Esophagus muscularis mucosa (tissue), 4 donors: ENCODE data around the gene SDE2. TPM values are rescaled to one million over a fixed set of nuclear protein-coding genes. Genes with fewer than 3 reads are reported as not detected.

Source experiments
- DNase-seq: peaks from one replicate; pipeline ENCODE4 v3.0.0-alpha.2; 2017; ENCODE audit errors: extremely low spot score
- H3K27ac ChIP-seq, 4 donors: fragments of 200-600 bp; sonication (generic); replicated peaks in 1 of 4; 1 replicate in 3 of 4; 2 replicates in 1 of 4; pipeline ENCODE4 v1.5.1; 2016 to 2019; ENCODE audit warnings: mild to moderate bottlenecking in 1 of 4
- H3K27me3 ChIP-seq, 4 donors: fragments of 200-600 bp; sonication (generic); one replicate each; pipeline versions ENCODE4 v1.5.1 to v1.6.0; 2016 to 2019
- H3K36me3 ChIP-seq, 4 donors: fragments of 200-600 bp; sonication (generic); one replicate each; pipeline ENCODE4 v1.5.1; 2016 to 2019
- H3K4me1 ChIP-seq, 4 donors: fragments of 200-600 bp; sonication (generic); one replicate each; pipeline ENCODE4 v1.5.1; 2016 to 2019
- H3K4me3 ChIP-seq, 4 donors: fragments of 200-600 bp; sonication (generic); 1 replicate in 2 of 4; 2 replicates in 2 of 4; pipeline ENCODE4 v1.5.1; 2016 to 2019; ENCODE audit warnings: mild to moderate bottlenecking in 4 of 4, moderate library complexity in 1 of 4
- H3K9me3 ChIP-seq, 4 donors: fragments of 200-600 bp; sonication (generic); 1 replicate in 3 of 4; 2 replicates in 1 of 4; pipeline ENCODE4 v1.5.1; 2016 to 2019
- EP300 ChIP-seq: sonication (generic); formaldehyde crosslinking; IDR thresholded peaks from one replicate; pipeline ENCODE4 v1.6.1; 2017; ENCODE audit warnings: antibody characterized with exemption
- POLR2A ChIP-seq: fragments of 450-650 bp; IDR thresholded peaks from one replicate; pipeline ENCODE4 v1.6.1; 2017; ENCODE audit warnings: antibody characterized with exemption, moderate library complexity, mild to moderate bottlenecking, low read depth
- POLR2AphosphoS5 ChIP-seq, 2 donors: sonication (generic); formaldehyde crosslinking; IDR thresholded peaks; one replicate each; pipeline ENCODE4 v1.6.1; 2017; ENCODE audit warnings: antibody characterized with exemption in 2 of 2
- WGBS: methylation state at CpG from one replicate; pipeline ENCODE4 v1.1.5; 2018; 5-methylcytosine and 5-hydroxymethylcytosine counted together
- intact Hi-C: fragments of 100-400 bp; cut with DNase I; formaldehyde crosslinking; loops from one replicate; pipeline ENCODE4 v1.15.1; 2023
- total RNA-seq, 4 donors: library from RNA; depleted of rRNA; stranded (reverse); fragments of >200 nt; gene quantifications; one replicate each; pipeline versions ENCODE4 v1.1.0 to v1.2.1, GENCODE V29; 2016
- TF ChIP-seq, protein P1 (sequence below), 3 experiments: fragments of 200-600 bp in 2 of 3; fragments of 450-650 bp in 1 of 3; sonication (generic) in 2 of 3; IDR thresholded peaks; one replicate each; pipeline ENCODE4 v1.5.1; 2017 to 2019; ENCODE audit warnings: antibody characterized with exemption in 3 of 3, mild to moderate bottlenecking in 2 of 3, moderate library complexity in 1 of 3

SDE2 gene
- total RNA-seq, 4 donors from 2014 or later: 15.0 to 22.5 (median 19.1) TPM

GRCh38 chr1:225953315-225953714 lies 45.8 kb downstream of the SDE2 start:
- H3K4me3 ChIP-seq: no peak overlapping the region

GRCh38 chr1:225950905-225951497 lies 48.1 kb downstream of the SDE2 start:
- TF ChIP-seq, protein P1, sequence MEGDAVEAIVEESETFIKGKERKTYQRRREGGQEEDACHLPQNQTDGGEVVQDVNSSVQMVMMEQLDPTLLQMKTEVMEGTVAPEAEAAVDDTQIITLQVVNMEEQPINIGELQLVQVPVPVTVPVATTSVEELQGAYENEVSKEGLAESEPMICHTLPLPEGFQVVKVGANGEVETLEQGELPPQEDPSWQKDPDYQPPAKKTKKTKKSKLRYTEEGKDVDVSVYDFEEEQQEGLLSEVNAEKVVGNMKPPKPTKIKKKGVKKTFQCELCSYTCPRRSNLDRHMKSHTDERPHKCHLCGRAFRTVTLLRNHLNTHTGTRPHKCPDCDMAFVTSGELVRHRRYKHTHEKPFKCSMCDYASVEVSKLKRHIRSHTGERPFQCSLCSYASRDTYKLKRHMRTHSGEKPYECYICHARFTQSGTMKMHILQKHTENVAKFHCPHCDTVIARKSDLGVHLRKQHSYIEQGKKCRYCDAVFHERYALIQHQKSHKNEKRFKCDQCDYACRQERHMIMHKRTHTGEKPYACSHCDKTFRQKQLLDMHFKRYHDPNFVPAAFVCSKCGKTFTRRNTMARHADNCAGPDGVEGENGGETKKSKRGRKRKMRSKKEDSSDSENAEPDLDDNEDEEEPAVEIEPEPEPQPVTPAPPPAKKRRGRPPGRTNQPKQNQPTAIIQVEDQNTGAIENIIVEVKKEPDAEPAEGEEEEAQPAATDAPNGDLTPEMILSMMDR (IDR thresholded peaks at IDR 0.05): no peak
- TF ChIP-seq POLR2AphosphoS5 (IDR thresholded peaks at IDR 0.05): no peak
- TF ChIP-seq POLR2A: no peak
- no peak for TF ChIP-seq EP300
- no peak overlapping the region for H3K4me3 ChIP-seq
- no peaks in the 10 kb centered on the region for H3K4me1 ChIP-seq

More at GRCh38 chr1:225953315-225953714, 45.8 kb downstream of the SDE2 start:
- peaks cover 0 to 18% (median 0%) of the 10 kb centered on the region in 4 donors for H3K27me3 ChIP-seq
- H3K27ac ChIP-seq: no peak overlapping the region
- 87% methylated on average over 4 of the region's 4 CpGs for WGBS
- no peaks in the 10 kb centered on the region for H3K36me3 ChIP-seq
- H3K4me1 ChIP-seq: no peaks in the 10 kb centered on the region
- DNase-seq: no peak
- TF ChIP-seq POLR2A (no peak), EP300 (no peak), POLR2AphosphoS5 (IDR thresholded peaks at IDR 0.05) (no peak)
- TF ChIP-seq, protein P1 (IDR thresholded peaks at IDR 0.05): no peak
- H3K9me3 ChIP-seq: no peaks in the 10 kb centered on the region
- intact Hi-C loops: no loop called here

DNA sequence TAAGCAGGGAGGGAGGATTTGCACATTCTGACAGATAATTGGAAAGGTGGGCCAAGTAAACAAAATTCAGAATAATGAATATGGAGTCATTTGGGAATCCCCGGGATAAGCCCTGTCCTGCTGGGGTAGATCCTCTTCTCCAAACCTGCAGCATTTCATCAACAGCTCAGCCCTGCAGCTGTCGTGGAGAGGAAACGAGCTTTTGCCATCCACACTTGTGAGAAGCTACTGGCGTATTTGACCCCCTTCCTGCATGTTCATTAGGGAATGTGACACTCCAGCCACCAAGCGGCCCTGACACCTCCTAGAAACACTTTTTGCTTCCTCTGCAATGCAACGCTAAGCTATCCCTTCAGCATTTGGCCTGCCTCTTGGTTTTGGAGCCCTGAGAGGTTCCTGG lies 50.1 kb downstream of the SDE2 start:
- no peak overlapping the region for H3K27ac ChIP-seq
- H3K9me3 ChIP-seq: no peaks in the 10 kb centered on the region
- H3K4me3 ChIP-seq: no peak overlapping the region
- no peaks in the 10 kb centered on the region for H3K4me1 ChIP-seq
- no peak for DNase-seq
- H3K36me3 ChIP-seq: no peaks in the 10 kb centered on the region
- intact Hi-C loops: no loop called here
- TF ChIP-seq POLR2A (no peak), EP300 (no peak), POLR2AphosphoS5 (IDR thresholded peaks at IDR 0.05) (no peak)
- TF ChIP-seq, protein P1 (IDR thresholded peaks at IDR 0.05): no peak
- peaks cover 0 to 18% (median 0%) of the 10 kb centered on the region in 4 donors for H3K27me3 ChIP-seq
- WGBS: 47% methylated on average over 6 of the region's 6 CpGs

More at GRCh38 chr1:225950905-225951497, 48.1 kb downstream of the SDE2 start:
- no peak for DNase-seq
- intact Hi-C loops: no loop called here
- no peaks in the 10 kb centered on the region for H3K36me3 ChIP-seq
- no peak overlapping the region for H3K27ac ChIP-seq
- H3K9me3 ChIP-seq: no peaks in the 10 kb centered on the region
- WGBS: 61% methylated on average over 8 of the region's 9 CpGs
- peaks cover 0 to 18% (median 0%) of the 10 kb centered on the region in 4 donors for H3K27me3 ChIP-seq

DNA sequence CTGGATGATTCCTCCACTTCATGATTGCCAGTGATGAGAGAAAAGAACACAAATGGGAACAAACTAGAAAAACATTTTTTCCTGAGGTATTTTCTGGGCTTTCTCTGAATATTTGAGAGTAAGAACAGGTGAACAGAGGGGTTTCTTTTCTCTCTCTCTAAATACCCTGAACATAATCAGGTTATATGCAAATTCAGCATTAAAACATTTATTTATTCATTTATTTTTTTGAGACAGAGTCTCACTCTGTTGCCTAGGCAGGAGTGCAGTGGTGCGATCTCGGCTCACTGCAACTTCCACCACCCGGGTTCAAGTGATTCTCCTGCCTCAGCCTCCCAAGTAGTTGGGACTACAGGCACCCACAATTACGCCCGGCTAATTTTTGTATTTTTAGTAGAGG lies 52.3 kb downstream of the SDE2 start:
- Histone ChIP-seq H3K36me3 (no peaks in the 10 kb centered on the region), H3K27me3 (peaks cover 0 to 18% (median 0%) of the 10 kb centered on the region in 4 donors), H3K4me1 (peaks cover 2 to 5% (median 3%) of the 10 kb centered on the region in 4 donors), H3K9me3 (no peaks in the 10 kb centered on the region), H3K27ac (no peak overlapping the region), H3K4me3 (no peak overlapping the region)
- DNase-seq: no peak
- no peak for TF ChIP-seq POLR2AphosphoS5 (IDR thresholded peaks at IDR 0.05)
- no peak for TF ChIP-seq POLR2A
- TF ChIP-seq, protein P1 (IDR thresholded peaks at IDR 0.05): no peak
- no peak for TF ChIP-seq EP300
- 94% methylated on average over 5 of the region's 5 CpGs for WGBS
- intact Hi-C loops: no loop called here
